Right atrium auricular region (tissue), 2 donors: ENCODE results near the gene MRPL46. TPM values are rescaled to one million over a fixed set of nuclear protein-coding genes. Genes with fewer than 3 reads are reported as not detected.
"Not testable (repeated sequence)": the region's sequence is repeated elsewhere in the genome, so short reads cannot be mapped to it uniquely, and the experiment has no call there.

Source experiments
- DNase-seq: peaks from one replicate; pipeline ENCODE4 v3.0.0-alpha.2; 2019; ENCODE audit warnings: low spot score
- H3K27ac ChIP-seq, 2 donors: fragments of 200-600 bp; sonication (generic); 1 replicate in 1 of 2; 2 replicates in 1 of 2; pipeline ENCODE4 v1.5.1; 2016 to 2019
- H3K27me3 ChIP-seq, 2 donors: fragments of 200-600 bp; sonication (generic); one replicate each; pipeline versions ENCODE4 v1.5.1 to v1.6.0; 2017 to 2019
- H3K36me3 ChIP-seq: fragments of 200-600 bp; sonication (generic); one replicate; pipeline ENCODE4 v1.5.1; 2016
- H3K4me1 ChIP-seq, 2 donors: fragments of 200-600 bp; sonication (generic); one replicate each; pipeline versions ENCODE4 v1.5.1 to v1.6.0; 2017 to 2019
- H3K4me3 ChIP-seq, 2 donors: fragments of 200-600 bp; sonication (generic); 1 replicate in 1 of 2; 2 replicates in 1 of 2; pipeline ENCODE4 v1.5.1; 2017 to 2019; ENCODE audit warnings: mild to moderate bottlenecking in 1 of 2, moderate library complexity in 1 of 2
- H3K9me3 ChIP-seq, 2 donors: fragments of 200-600 bp; sonication (generic); one replicate each; pipeline ENCODE4 v1.5.1; 2019
- total RNA-seq, 2 donors: library from RNA; depleted of rRNA; stranded (reverse); fragments of >200 nt; gene quantifications; one replicate each; pipeline ENCODE4 v1.1.0, GENCODE V29; 2016
- TF ChIP-seq, protein P1 (sequence below), 2 donors: fragments of 200-600 bp; sonication (generic); IDR thresholded peaks; one replicate each; pipeline ENCODE4 v1.5.1; 2019; ENCODE audit warnings: antibody characterized with exemption in 2 of 2

The MRPL46 gene
- total RNA-seq, 2 donors from 2014 or later, result 26.1 to 43.5 TPM

DNA sequence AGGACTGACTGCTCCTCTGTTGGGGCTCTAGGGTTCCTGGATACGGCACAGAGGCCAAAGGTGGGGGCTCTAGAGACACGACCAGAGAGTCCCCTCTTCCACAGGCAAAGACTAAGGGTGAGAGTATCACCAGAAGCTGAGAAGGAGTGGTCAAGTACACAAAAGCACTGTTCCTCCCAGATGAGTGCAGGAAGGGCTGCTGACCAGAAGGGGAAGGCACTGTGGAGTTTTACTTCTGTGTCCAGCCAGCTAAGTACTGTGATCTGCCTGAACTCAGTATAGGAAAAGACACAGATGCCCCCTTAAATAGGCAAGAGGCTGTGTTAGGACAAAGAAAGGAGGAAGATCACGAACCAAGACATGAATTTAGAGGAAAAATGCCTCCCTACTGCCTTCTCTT, 12.0 kb upstream of the MRPL46 start:
- Histone ChIP-seq H3K4me3 (no peak overlapping the region), H3K9me3 (no peaks in the 10 kb centered on the region), H3K27me3 (no peaks in the 10 kb centered on the region), H3K4me1 (no peaks in the 10 kb centered on the region), H3K36me3 (peaks cover 32% of the 10 kb centered on the region), H3K27ac (no peak overlapping the region)
- no peak for DNase-seq
- TF ChIP-seq, protein P1, sequence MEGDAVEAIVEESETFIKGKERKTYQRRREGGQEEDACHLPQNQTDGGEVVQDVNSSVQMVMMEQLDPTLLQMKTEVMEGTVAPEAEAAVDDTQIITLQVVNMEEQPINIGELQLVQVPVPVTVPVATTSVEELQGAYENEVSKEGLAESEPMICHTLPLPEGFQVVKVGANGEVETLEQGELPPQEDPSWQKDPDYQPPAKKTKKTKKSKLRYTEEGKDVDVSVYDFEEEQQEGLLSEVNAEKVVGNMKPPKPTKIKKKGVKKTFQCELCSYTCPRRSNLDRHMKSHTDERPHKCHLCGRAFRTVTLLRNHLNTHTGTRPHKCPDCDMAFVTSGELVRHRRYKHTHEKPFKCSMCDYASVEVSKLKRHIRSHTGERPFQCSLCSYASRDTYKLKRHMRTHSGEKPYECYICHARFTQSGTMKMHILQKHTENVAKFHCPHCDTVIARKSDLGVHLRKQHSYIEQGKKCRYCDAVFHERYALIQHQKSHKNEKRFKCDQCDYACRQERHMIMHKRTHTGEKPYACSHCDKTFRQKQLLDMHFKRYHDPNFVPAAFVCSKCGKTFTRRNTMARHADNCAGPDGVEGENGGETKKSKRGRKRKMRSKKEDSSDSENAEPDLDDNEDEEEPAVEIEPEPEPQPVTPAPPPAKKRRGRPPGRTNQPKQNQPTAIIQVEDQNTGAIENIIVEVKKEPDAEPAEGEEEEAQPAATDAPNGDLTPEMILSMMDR (IDR thresholded peaks at IDR 0.05), result no peak

DNA sequence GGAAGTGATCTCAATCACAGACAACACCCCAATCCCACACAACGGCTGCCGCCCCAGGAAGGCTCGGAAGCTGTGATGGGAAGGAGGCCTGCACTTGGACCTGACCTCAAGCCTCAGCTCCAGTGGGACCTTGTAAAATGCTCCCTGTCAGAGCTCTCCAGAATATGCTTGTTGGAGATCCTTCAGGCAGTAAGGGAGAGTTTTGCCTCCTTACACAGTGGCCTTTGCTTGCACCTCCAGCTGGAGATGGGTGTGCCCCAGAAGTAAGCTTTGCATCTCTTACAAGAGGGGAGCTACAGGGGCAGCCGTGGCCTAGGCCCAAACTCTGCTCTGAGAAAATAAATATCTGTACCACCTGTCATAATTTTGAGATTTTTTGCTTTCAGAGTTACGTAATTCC, 10.7 kb upstream of the MRPL46 start:
- no peak overlapping the region for H3K27ac ChIP-seq
- TF ChIP-seq, protein P1 (IDR thresholded peaks at IDR 0.05), result no peak
- H3K4me1 ChIP-seq, result no peaks in the 10 kb centered on the region
- H3K9me3 ChIP-seq, result no peaks in the 10 kb centered on the region
- no peaks in the 10 kb centered on the region for H3K27me3 ChIP-seq
- peaks cover 42% of the 10 kb centered on the region for H3K36me3 ChIP-seq
- no peak overlapping the region for H3K4me3 ChIP-seq
- no peak for DNase-seq

DNA sequence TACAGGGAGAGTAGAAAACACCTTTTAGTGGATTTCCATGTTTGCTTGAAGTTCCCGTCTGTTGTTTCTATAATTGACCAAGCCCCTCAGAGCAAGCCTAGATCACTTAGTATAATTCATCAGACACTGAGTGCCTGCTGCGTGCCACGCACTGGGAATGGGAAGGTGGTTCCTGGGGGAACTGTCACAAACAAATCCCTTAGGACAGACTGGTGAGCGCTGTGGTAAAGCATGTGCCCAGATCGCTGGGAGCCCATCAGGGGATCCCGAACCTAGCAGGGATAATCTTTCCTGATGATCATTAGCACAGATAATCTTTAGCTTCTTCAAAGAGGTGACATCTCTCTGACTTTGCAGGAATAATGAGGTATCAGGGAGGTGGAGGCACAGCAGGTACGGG, 9.9 kb upstream of the MRPL46 start:
- TF ChIP-seq, protein P1 (IDR thresholded peaks at IDR 0.05), result no peak
- no peak overlapping the region for H3K4me3 ChIP-seq
- no peaks in the 10 kb centered on the region for H3K27me3 ChIP-seq
- H3K4me1 ChIP-seq, result no peaks in the 10 kb centered on the region
- no peaks in the 10 kb centered on the region for H3K9me3 ChIP-seq
- peak overlapping the region in 1 of 2 donors; percentile 25 for H3K27ac ChIP-seq
- DNase-seq, result no peak
- H3K36me3 ChIP-seq, result peaks cover 47% of the 10 kb centered on the region

DNA sequence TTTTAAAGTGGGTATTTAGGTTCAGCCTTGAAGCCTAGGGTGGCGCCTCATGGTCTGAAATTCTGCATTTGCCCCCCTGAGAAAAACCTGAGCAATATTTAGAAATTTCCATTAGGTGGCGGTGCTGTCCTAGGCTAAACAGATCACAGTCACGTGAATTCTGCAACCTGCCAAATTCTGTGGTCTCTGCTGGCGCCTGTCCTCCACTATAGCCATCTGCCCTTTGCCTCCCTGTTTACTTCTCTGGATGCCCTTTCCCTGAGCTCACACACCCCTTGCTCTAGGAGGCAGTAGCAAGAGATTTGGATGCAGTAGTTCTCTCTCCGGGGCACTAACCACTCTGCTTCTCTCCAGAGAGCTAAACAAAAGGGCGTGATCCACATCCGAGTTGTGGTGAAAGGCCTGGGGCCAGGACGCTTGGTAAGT, 9.5 kb upstream of the MRPL46 start:
- no peak for DNase-seq
- Histone ChIP-seq H3K9me3 (no peaks in the 10 kb centered on the region), H3K4me3 (no peak overlapping the region), H3K27me3 (no peaks in the 10 kb centered on the region), H3K27ac (peak overlapping the region in 1 of 2 donors; percentile 25), H3K4me1 (no peaks in the 10 kb centered on the region), H3K36me3 (peaks cover 47% of the 10 kb centered on the region)
- TF ChIP-seq, protein P1 (IDR thresholded peaks at IDR 0.05), result peak in 1 of 2 donors; percentile 69

DNA sequence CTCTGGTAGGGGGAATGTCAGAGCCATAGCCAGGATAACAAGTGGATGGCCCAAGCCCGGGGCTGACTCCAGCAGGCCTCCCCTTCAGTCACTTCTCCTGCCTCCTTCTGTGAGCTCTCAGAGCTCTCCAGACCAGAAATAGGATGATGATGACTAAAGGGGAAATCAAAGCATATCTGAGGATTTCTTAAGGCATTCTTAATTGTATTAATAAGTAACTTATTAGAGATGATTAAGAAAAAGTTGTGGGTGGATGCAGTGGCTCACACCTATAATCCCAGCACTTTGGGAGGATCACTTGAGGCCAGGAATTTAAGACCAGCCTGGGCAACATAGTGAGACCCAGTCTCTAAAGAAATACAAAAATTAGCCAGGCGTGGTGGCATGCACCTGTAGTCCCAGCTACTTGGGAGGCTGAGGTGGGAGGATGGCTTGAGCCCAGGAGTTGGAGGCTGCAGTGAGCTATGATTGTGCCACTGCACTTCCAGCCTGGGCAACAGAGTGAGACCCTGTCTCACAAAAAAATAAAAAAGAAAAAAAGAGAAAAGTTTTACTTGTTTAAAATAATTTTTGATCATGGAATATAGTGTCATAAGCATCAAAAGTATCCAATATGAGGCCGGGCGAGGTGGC, 6.6 kb upstream of the MRPL46 start:
- H3K9me3 ChIP-seq, H3K27me3 ChIP-seq, H3K4me3 ChIP-seq, DNase-seq, H3K27ac ChIP-seq, H3K4me1 ChIP-seq: not testable (repeated sequence)
- peaks cover 47% of the 10 kb centered on the region for H3K36me3 ChIP-seq

DNA sequence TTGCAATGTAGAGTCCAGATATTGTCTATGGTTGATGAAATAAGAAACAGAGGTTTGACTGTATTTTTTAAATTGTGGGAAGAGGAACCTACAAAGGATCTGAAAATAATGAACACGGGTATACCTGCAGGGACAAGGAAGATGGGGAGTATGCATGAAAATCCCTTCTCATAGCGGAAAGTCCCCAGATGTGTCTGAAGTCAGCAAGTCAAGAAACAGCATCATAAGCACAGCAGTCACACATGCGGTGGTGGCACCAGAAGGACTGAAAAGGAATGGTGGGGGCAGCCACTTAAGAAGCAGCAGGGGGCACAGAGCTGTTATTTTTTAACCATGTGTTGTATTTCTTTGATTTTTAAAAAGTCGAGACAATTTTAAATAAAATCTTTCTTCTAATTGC, 5.0 kb upstream of the MRPL46 start:
- H3K36me3 ChIP-seq, result peaks cover 36% of the 10 kb centered on the region

More for the DNA sequence above, 5.0 kb upstream of the MRPL46 start:
- TF ChIP-seq, protein P1 (IDR thresholded peaks at IDR 0.05), result no peak
- Histone ChIP-seq H3K27ac (no peak overlapping the region), H3K4me1 (peaks cover 0 to 17% of the 10 kb centered on the region in 2 donors), H3K27me3 (no peaks in the 10 kb centered on the region), H3K9me3 (no peaks in the 10 kb centered on the region), H3K4me3 (no peak overlapping the region)
- no peak for DNase-seq
